Suprapubic skin (tissue), 3 donors: Measurements from ENCODE around the gene FSIP1.

Experiments used
- POLR2AphosphoS5 ChIP-seq, 3 donors: sonication (generic); formaldehyde crosslinking; IDR thresholded peaks; one replicate each; pipeline ENCODE4 v1.6.1; 2017; ENCODE audit warnings: antibody characterized with exemption in 3 of 3
- TF ChIP-seq, protein P1 (sequence below), 2 donors: fragments of 200-600 bp in 1 of 2; fragments of 450-650 bp in 1 of 2; sonication (generic) in 1 of 2; IDR thresholded peaks; one replicate each; pipeline ENCODE4 v1.5.1; 2016 to 2019; ENCODE audit warnings: antibody characterized with exemption in 2 of 2, mild to moderate bottlenecking in 1 of 2, moderate library complexity in 1 of 2

DNA sequence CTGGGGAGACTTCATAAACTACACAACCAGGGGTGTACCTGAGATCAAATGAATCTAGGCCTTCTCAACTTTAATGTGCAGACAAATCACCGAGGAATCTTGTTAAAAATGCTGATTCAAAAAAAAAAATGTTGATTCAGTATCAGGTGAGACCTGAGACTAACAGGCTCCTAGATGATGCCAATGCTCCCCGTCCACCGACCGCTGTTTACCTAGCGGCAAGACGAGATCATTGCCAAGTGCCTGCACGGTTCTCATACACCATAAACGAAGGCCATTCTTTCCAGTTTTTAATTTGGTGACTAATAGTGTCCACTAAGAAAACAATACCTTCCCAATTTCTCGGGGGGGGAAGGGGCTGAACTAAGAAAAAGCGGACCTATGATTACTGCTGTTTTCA lies 2.5 kb upstream of the FSIP1 start:
- TF ChIP-seq, protein P1, sequence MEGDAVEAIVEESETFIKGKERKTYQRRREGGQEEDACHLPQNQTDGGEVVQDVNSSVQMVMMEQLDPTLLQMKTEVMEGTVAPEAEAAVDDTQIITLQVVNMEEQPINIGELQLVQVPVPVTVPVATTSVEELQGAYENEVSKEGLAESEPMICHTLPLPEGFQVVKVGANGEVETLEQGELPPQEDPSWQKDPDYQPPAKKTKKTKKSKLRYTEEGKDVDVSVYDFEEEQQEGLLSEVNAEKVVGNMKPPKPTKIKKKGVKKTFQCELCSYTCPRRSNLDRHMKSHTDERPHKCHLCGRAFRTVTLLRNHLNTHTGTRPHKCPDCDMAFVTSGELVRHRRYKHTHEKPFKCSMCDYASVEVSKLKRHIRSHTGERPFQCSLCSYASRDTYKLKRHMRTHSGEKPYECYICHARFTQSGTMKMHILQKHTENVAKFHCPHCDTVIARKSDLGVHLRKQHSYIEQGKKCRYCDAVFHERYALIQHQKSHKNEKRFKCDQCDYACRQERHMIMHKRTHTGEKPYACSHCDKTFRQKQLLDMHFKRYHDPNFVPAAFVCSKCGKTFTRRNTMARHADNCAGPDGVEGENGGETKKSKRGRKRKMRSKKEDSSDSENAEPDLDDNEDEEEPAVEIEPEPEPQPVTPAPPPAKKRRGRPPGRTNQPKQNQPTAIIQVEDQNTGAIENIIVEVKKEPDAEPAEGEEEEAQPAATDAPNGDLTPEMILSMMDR (IDR thresholded peaks at IDR 0.05) = no peak
- TF ChIP-seq POLR2AphosphoS5 (IDR thresholded peaks at IDR 0.05) = no peak
